ENCODE measurements around the gene ZFR.

The ZFR gene

DNA sequence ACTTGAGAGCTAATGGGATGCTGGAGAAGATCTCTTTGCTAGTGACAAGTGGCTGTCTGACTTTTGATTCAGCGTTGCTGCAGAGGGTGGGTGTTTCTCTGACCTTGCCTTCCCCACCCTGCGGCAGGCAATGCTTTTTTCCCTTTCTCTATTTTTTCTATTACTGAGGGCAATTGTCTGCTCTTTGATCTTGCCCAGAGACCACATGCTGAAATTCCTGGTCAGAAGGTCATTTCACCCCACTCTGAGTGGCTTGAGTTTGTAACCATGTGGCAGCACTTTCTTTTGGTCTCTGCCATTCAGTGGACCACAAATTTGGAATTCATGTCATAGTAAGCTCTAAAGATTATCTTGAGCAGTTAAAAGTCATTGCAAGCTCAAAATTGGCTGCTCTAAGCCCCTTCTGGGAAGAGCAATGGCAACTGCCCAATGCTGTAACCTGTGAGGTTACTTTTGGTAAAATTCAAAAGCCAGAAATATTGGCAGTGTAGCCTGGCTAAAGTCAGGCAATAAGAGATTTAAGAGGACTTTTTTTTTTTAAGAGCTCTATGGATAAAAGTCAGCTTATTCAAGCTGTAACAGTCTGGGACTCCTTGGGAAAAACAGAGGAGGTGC, 101.4 kb downstream of the ZFR start:
- CTCF ChIA-PET, result no interaction called here
- POLR2A ChIA-PET (ENCODE audit: low non-redundant PET), result no interaction called here
- TF ChIP-seq, protein P1, sequence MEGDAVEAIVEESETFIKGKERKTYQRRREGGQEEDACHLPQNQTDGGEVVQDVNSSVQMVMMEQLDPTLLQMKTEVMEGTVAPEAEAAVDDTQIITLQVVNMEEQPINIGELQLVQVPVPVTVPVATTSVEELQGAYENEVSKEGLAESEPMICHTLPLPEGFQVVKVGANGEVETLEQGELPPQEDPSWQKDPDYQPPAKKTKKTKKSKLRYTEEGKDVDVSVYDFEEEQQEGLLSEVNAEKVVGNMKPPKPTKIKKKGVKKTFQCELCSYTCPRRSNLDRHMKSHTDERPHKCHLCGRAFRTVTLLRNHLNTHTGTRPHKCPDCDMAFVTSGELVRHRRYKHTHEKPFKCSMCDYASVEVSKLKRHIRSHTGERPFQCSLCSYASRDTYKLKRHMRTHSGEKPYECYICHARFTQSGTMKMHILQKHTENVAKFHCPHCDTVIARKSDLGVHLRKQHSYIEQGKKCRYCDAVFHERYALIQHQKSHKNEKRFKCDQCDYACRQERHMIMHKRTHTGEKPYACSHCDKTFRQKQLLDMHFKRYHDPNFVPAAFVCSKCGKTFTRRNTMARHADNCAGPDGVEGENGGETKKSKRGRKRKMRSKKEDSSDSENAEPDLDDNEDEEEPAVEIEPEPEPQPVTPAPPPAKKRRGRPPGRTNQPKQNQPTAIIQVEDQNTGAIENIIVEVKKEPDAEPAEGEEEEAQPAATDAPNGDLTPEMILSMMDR (conservative IDR thresholded peaks at IDR 0.05; ENCODE audit: low read depth), result no peak
- no peak for DNase-seq (ENCODE audit: low spot score)
- H3K27ac ChIP-seq, result no peak overlapping the region

DNA sequence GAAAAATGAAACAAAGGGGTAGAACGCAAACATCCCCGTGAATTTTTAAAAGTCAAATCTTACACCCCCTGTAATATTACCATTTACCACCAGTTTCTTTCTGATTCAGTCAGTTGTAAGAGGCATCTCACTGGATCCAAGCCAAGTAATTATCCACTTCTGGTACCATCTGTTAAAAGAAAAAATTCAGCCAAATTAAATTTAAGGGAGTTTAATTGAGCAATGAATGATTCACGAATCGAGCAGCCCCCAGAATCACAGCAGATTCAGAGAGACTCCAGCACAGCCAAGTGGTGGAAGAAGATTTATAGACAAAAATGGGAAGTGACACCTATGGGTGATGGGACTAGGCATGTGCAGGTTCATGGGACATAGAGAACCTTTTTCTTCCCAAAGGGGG, 101.9 kb downstream of the ZFR start:
- ChIA-PET CTCF (no interaction called here), POLR2A (ENCODE audit: low non-redundant PET) (no interaction called here)
- DNase-seq (ENCODE audit: low spot score), result no peak
- TF ChIP-seq, protein P1 (conservative IDR thresholded peaks at IDR 0.05; ENCODE audit: low read depth), result no peak
- H3K27ac ChIP-seq, result no peak overlapping the region

DNA sequence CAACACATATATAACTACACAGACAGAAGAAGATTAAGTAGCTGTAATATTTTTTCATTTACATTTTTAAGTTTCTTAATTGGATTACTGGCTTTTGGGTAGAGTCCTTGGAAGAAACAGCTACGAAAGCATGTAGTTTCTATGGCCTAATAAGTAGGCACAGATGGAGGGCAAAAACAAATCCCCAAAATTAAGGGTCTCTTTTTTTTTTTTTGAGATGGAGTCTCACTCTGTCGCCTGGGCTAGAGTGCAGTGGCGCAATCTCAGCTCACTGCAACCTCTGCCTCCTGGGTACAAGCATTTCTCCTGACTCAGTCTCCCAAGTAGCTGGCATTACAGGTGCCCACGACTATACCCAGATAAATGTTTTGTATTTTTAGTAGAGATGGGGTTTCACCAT, 104.7 kb downstream of the ZFR start:
- H3K27ac ChIP-seq, result no peak overlapping the region
- ChIA-PET CTCF (no interaction called here), POLR2A (ENCODE audit: low non-redundant PET) (no interaction called here)
- TF ChIP-seq, protein P1 (conservative IDR thresholded peaks at IDR 0.05; ENCODE audit: low read depth), result no peak
- no peak for DNase-seq (ENCODE audit: low spot score)

DNA sequence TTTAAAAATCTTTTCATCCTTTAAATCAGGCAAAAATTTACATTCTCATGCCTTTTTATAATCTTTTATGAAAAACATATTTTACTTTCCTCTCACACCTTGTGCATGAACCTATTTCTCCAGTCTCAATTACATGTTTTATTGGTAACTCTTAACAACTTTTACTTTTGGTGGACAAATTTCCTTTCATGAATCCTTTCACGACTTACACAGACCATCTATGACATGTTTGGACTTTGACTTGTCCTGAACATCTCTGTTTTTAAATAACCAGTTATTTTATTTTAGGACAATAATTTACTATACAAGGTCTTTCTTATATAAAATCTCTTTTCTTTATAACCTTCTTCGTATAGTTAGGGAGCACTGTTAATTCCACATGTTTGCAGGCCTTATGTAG, 105.3 kb downstream of the ZFR start:
- POLR2A ChIA-PET (ENCODE audit: low non-redundant PET), result no interaction called here
- H3K27ac ChIP-seq, result no peak overlapping the region
- TF ChIP-seq, protein P1 (conservative IDR thresholded peaks at IDR 0.05; ENCODE audit: low read depth), result no peak
- CTCF ChIA-PET, result no interaction called here
- no peak for DNase-seq (ENCODE audit: low spot score)

DNA sequence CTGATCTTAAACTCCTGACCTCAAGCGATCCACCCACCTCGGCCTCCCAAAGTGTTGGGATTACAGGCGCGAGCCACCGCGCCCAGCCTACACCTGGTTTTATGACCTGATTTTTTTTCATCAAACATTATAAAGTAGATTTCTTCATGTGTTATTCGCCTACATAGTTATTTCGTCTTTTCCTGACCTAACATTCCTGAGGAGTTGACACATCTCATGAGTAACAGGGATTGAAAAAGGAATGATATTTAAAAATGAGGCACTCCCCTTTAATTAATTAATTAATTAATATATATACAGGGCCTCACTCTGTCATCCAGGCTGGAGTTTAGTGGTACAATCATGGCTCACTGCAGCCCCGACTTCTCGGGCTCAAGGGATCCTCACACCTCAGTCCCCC, 111.6 kb downstream of the ZFR start:
- TF ChIP-seq, protein P1 (conservative IDR thresholded peaks at IDR 0.05; ENCODE audit: low read depth), result no peak
- no peak overlapping the region for H3K27ac ChIP-seq
- peak; percentile 79 for DNase-seq (ENCODE audit: low spot score)
- ChIA-PET POLR2A (ENCODE audit: low non-redundant PET) (no interaction called here), CTCF (no interaction called here)

DNA sequence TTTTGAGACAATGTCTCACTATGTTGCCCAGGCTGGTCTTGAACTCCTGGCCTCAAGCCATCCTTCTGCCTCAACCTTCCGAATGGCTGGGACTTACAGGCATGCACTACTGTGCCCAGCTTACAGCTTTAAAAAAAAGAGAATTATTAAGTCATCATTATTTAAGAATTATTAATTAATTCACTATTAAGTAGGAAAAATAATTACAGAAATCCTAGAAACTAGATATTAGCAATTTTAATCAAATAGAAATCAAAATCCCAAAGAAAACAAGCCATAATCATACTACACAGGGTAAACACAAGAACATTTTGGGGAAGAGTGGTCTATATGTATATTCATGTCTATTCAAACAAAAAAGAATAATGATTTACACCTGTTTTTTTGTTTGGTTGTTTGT, 112.2 kb downstream of the ZFR start:
- H3K27ac ChIP-seq, result no peak overlapping the region
- POLR2A ChIA-PET (ENCODE audit: low non-redundant PET), result no interaction called here
- CTCF ChIA-PET, result interaction anchor here (0.6 kb wide), 1 partner anchor 274 kb away, joined by 5 read pairs; no protein-coding TSS in a partner anchor
- TF ChIP-seq, protein P1 (conservative IDR thresholded peaks at IDR 0.05; ENCODE audit: low read depth), result no peak
- DNase-seq (ENCODE audit: low spot score), result no peak

DNA sequence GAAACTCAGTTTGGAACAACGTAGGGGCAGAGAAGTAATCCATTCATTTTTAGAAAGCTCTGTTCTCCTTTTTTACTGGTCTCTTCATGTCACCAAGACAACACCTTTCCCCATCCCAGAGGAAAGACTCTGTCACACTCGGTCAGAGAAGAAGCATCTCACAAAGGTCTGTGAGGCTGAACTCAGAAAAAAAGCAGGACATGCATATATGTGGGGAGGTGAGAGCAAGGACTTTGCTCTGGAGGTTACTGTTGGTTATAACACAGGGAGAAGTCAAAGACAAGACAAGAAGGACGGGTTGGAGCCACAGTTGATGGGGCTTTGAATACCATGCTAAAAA, 112.6 kb downstream of the ZFR start:
- no peak overlapping the region for H3K27ac ChIP-seq
- TF ChIP-seq, protein P1 (conservative IDR thresholded peaks at IDR 0.05; ENCODE audit: low read depth), result no peak
- ChIA-PET CTCF (interaction anchor here (0.6 kb wide), 1 partner anchor 273 kb away, joined by 5 read pairs; no protein-coding TSS in a partner anchor), POLR2A (ENCODE audit: low non-redundant PET) (no interaction called here)
- DNase-seq (ENCODE audit: low spot score), result no peak

Data from RWPE1 (cell line).